ENCODE data around the gene NECTIN2. TPM values are rescaled to one million over a fixed set of nuclear protein-coding genes. Genes with fewer than 3 reads are reported as not detected.

The NECTIN2 gene
- total RNA-seq, 2 experiments from 2014 or later: 0.36 to 0.65 TPM

DNA sequence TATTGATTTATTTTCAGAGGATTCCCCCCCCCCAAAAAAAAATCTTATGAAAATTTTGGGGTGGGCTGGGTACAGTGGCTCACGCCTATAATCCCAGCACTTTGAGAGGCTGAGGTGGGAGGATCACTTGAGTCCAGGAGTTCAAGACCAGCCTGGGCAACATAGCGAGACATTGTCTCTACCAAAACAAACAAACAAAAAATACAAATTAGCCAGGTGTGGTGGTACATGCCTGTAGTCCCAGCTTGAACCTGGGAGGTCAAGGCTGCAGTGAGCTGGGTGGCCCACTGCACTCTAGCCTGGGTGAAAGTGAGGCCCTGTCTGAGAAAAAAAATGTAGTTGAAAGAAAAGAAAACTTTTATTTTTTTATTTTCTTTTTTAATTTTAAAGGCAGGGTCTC, 17.9 kb downstream of the NECTIN2 start:
- TF ChIP-seq, protein P1, sequence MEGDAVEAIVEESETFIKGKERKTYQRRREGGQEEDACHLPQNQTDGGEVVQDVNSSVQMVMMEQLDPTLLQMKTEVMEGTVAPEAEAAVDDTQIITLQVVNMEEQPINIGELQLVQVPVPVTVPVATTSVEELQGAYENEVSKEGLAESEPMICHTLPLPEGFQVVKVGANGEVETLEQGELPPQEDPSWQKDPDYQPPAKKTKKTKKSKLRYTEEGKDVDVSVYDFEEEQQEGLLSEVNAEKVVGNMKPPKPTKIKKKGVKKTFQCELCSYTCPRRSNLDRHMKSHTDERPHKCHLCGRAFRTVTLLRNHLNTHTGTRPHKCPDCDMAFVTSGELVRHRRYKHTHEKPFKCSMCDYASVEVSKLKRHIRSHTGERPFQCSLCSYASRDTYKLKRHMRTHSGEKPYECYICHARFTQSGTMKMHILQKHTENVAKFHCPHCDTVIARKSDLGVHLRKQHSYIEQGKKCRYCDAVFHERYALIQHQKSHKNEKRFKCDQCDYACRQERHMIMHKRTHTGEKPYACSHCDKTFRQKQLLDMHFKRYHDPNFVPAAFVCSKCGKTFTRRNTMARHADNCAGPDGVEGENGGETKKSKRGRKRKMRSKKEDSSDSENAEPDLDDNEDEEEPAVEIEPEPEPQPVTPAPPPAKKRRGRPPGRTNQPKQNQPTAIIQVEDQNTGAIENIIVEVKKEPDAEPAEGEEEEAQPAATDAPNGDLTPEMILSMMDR (IDR thresholded peaks at IDR 0.05): no peak
- intact Hi-C loops (cut with micrococcal nuclease): no loop called here

DNA sequence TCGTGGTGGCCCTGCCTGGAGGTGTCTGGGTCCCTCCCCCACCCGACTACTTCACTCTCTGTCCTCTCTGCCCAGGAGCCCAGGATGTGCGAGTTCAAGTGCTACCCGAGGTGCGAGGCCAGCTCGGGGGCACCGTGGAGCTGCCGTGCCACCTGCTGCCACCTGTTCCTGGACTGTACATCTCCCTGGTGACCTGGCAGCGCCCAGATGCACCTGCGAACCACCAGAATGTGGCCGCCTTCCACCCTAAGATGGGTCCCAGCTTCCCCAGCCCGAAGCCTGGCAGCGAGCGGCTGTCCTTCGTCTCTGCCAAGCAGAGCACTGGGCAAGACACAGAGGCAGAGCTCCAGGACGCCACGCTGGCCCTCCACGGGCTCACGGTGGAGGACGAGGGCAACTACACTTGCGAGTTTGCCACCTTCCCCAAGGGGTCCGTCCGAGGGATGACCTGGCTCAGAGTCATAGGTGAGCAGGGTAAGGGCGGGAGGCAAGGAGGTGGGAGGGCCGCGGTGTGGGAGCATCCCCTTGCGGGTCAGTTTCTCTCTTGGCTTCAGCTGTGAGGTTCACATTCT, 19.2 kb downstream of the NECTIN2 start:
- H3K27ac Mint-ChIP-seq: no peak overlapping the region
- intact Hi-C loops (cut with micrococcal nuclease): no loop called here
- TF ChIP-seq, protein P1 (IDR thresholded peaks at IDR 0.05): no peak

More for the DNA sequence above, 17.9 kb downstream of the NECTIN2 start:
- ChIA-PET POLR2A (no interaction called here), CTCF (no interaction called here)
- H3K4me1 Mint-ChIP-seq (ENCODE audit: low read depth): no peaks in the 10 kb centered on the region
- H3K9me3 Mint-ChIP-seq: no peaks in the 10 kb centered on the region
- no peaks in the 10 kb centered on the region for H3K36me3 Mint-ChIP-seq (ENCODE audit: low read depth)
- no peak overlapping the region for H3K4me3 Mint-ChIP-seq
- no peaks in the 10 kb centered on the region for H3K27me3 Mint-ChIP-seq
- H3K27ac Mint-ChIP-seq: no peak overlapping the region
- ATAC-seq (no peak), DNase-seq (no peak)

DNA sequence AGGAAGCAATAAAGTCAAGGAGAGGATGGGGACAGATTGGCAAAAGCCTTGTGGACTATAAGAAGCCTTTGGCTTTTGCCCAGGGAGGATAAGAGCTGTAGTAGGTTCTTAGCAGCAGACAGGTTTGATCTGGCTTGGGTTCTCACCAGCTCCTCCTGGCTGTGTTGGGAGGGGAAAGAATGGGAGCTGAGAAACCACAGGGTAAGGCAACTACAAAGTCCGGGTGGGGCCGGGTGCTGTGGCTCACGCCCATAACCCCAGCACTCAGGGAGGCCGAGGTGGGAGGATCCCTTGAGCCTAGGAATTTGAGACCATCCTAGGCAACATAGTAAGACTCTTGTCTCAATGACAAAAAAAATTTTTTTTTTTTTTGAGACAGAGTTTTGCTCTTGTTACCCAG, 20.6 kb downstream of the NECTIN2 start:
- no peak for ATAC-seq
- intact Hi-C loops (cut with micrococcal nuclease): no loop called here
- no peak overlapping the region for H3K27ac Mint-ChIP-seq

More for the DNA sequence above, 19.2 kb downstream of the NECTIN2 start:
- H3K36me3 Mint-ChIP-seq (ENCODE audit: low read depth): no peaks in the 10 kb centered on the region
- H3K27me3 Mint-ChIP-seq: no peaks in the 10 kb centered on the region
- CTCF ChIA-PET: no interaction called here
- H3K4me3 Mint-ChIP-seq: no peak overlapping the region
- POLR2A ChIA-PET: interaction anchor here (0.6 kb wide), 1 partner anchor 59 kb away, joined by 3 read pairs; no protein-coding TSS in a partner anchor
- DNase-seq: no peak
- ATAC-seq: no peak
- no peaks in the 10 kb centered on the region for H3K4me1 Mint-ChIP-seq (ENCODE audit: low read depth)
- H3K9me3 Mint-ChIP-seq: no peaks in the 10 kb centered on the region

DNA sequence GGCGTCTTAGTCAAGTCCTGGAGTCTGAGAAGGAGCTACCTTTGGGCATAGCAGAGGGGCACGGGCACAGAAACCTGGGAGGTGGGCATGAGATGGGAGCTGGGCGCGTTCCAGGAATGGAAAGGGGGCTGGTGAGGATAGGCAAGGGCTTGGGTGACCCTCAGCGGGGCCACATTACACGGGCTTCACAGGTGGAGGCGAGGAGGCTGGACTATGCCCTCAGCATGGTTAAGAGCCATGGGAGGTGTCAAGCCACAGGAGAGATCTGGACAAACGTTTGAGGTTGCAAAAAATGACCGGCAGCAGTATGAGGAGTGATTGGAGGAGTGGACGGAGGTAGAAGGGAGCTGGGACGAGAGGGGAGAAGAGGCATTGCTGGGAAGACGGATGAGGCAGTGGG, 21.5 kb downstream of the NECTIN2 start:
- Mint-ChIP-seq H3K9me3 (no peaks in the 10 kb centered on the region), H3K4me3 (no peak overlapping the region), H3K27me3 (no peaks in the 10 kb centered on the region), H3K4me1 (ENCODE audit: low read depth) (no peaks in the 10 kb centered on the region), H3K27ac (no peak overlapping the region), H3K36me3 (ENCODE audit: low read depth) (no peaks in the 10 kb centered on the region)
- CTCF ChIA-PET: no interaction called here
- ATAC-seq (no peak), DNase-seq (no peak)
- TF ChIP-seq, protein P1 (IDR thresholded peaks at IDR 0.05): no peak
- intact Hi-C loops (cut with micrococcal nuclease): no loop called here
- POLR2A ChIA-PET: no interaction called here

More for the DNA sequence above, 20.6 kb downstream of the NECTIN2 start:
- H3K9me3 Mint-ChIP-seq: no peaks in the 10 kb centered on the region
- H3K4me1 Mint-ChIP-seq (ENCODE audit: low read depth): no peaks in the 10 kb centered on the region
- no peaks in the 10 kb centered on the region for H3K27me3 Mint-ChIP-seq
- H3K36me3 Mint-ChIP-seq (ENCODE audit: low read depth): no peaks in the 10 kb centered on the region
- POLR2A ChIA-PET: no interaction called here
- H3K4me3 Mint-ChIP-seq: no peak overlapping the region
- TF ChIP-seq, protein P1 (IDR thresholded peaks at IDR 0.05): no peak
- no peak for DNase-seq
- CTCF ChIA-PET: no interaction called here

DNA sequence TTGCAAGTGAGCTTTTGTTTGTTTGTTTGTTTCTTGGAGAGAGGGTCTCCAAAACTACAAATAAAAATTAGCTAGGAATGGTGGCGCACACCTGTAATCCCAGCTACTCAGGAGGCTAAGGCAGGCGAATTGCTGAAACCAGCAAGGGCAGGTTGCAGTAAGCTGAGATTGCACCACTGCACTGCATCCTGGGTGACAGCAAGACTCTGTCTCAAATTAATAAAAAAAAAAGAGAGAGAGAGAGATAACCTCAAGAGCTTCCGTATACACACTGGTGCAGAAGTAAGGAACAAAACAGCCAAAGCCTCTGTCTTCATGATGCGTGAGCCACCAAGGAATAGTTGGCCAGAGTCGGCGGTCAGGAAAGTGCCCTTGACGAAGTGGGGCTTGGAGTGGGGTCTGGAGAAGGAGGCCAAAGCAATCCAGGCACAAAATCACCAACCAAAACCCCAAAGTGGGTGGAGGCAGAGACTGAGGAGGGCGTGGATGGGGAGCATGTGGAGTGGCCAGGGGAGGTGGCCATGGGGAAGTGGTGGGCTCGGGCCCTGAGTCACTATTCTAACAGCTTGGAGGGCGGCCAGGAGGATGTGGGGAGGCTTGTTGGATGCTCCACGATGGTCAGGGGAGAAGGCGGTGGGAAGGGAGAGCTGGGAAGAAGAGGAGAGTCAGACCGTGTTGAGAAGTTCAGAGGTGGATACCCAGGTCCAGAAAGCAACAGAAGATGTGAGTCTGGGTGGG, 23.8 kb downstream of the NECTIN2 start:
- intact Hi-C loops (cut with micrococcal nuclease): no loop called here
- H3K9me3 Mint-ChIP-seq: no peaks in the 10 kb centered on the region
- CTCF ChIA-PET: interaction anchor here (1.2 kb wide), 1 partner anchor 85 kb away, joined by 3 read pairs; no protein-coding TSS in a partner anchor
- H3K27ac Mint-ChIP-seq: no peak overlapping the region
- TF ChIP-seq, protein P1 (IDR thresholded peaks at IDR 0.05): no peak
- no peak for DNase-seq
- no peaks in the 10 kb centered on the region for H3K27me3 Mint-ChIP-seq
- POLR2A ChIA-PET: no interaction called here
- no peaks in the 10 kb centered on the region for H3K4me1 Mint-ChIP-seq (ENCODE audit: low read depth)
- H3K36me3 Mint-ChIP-seq (ENCODE audit: low read depth): no peaks in the 10 kb centered on the region
- ATAC-seq: no peak
- no peak overlapping the region for H3K4me3 Mint-ChIP-seq
